A673 (cell line): ENCODE data around the gene MLANA.

ENCODE experiments used
- EZH2 ChIP-seq: fragments of 200-600 bp; sonication (generic); IDR thresholded peaks from 2 replicates; pipeline ENCODE4 v1.6.1; 2017; ENCODE audit warnings: borderline replicate concordance, low read depth, mild to moderate bottlenecking, mixed read lengths, antibody characterized with exemption, low read length; ENCODE audit not compliant: poor library complexity, severe bottlenecking
- TF ChIP-seq, protein P1 (sequence below): fragments of 300-800, 200-600 bp; sonication (generic); conservative IDR thresholded peaks from 2 replicates; pipeline ENCODE4 v1.5.1; 2017; ENCODE audit warnings: low read depth, mild to moderate bottlenecking, antibody characterized with exemption, low read length, moderate library complexity, mixed read lengths

- TF ChIP-seq, protein P1, sequence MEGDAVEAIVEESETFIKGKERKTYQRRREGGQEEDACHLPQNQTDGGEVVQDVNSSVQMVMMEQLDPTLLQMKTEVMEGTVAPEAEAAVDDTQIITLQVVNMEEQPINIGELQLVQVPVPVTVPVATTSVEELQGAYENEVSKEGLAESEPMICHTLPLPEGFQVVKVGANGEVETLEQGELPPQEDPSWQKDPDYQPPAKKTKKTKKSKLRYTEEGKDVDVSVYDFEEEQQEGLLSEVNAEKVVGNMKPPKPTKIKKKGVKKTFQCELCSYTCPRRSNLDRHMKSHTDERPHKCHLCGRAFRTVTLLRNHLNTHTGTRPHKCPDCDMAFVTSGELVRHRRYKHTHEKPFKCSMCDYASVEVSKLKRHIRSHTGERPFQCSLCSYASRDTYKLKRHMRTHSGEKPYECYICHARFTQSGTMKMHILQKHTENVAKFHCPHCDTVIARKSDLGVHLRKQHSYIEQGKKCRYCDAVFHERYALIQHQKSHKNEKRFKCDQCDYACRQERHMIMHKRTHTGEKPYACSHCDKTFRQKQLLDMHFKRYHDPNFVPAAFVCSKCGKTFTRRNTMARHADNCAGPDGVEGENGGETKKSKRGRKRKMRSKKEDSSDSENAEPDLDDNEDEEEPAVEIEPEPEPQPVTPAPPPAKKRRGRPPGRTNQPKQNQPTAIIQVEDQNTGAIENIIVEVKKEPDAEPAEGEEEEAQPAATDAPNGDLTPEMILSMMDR = no peak
- TF ChIP-seq EZH2 = no peak
Measured at GRCh38 chr9:5900622-5901021, 9.9 kb downstream of the MLANA start.
